ENCODE measurements around the gene EIF3CL. TPM values are rescaled to one million over a fixed set of nuclear protein-coding genes. Genes with fewer than 3 reads are reported as not detected.
A peak's percentile ranks its signal among the peaks of the same experiment; 100 is the strongest.
"Not testable (repeated sequence)": the region's sequence is repeated elsewhere in the genome, so short reads cannot be mapped to it uniquely, and the experiment has no call there.

Gene EIF3CL
- total RNA-seq, 6 experiments from 2014 or later, result 0.07 to 146 (median 19.7) TPM

- ATAC-seq; H3K4me3 ChIP-seq; H3K4me1 ChIP-seq; H3K27me3 ChIP-seq; H3K9me3 ChIP-seq; H3K27ac ChIP-seq; H3K36me3 ChIP-seq; DNase-seq; intact Hi-C loops (cut with DNase I): not testable (repeated sequence)
- no CpG with 5 or more reads among the region's 5 CpGs for WGBS (ENCODE audit: insufficient coverage, low coverage, low lambda C conversion rate, missing lambda C conversion rate)
These were observed 11.6 kb downstream of the EIF3CL start for GRCh38 chr16:28392054-28392453.

DNA sequence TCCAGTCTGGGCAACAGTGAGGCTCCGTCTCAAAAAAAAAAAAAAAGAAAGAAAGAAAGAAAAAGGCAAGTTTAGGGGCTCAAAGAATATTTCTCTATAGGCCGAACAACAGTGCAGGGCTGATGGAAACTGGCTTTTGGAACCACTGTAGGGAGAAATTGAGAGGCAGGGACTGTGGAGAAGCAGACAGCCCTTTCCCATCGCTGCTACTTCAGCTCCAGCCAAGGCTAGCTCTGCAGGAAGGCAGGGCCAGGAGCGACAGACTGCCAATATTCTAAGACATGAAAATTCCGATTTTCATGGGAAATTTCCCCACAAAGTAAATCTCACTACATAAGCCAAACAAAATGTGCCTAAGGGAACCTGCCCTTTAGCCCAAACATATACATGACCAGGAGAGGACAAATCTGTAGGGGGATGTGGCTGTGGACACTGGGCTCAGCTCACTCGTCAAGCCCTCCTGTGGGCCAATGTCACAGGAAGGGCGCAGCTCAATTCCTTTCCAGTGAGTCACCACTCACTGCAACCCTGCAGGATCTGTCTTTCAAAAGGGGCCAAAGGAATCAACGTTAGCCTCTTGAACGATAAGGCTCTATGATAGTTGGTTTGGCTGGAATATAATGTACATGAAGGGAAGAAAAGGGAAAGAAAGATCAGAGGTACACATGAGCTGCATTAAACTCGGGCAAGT lies 21.3 kb downstream of the EIF3CL start:
- intact Hi-C loops (cut with DNase I); H3K9me3 ChIP-seq; H3K27ac ChIP-seq; H3K27me3 ChIP-seq; ATAC-seq; H3K36me3 ChIP-seq; DNase-seq; H3K4me3 ChIP-seq; H3K4me1 ChIP-seq: not testable (repeated sequence)
- WGBS (ENCODE audit: insufficient coverage, low coverage, low lambda C conversion rate, missing lambda C conversion rate), result 100% methylated on average over 1 of the region's 10 CpGs

GRCh38 chr16:28377822-28378221 lies 25.8 kb downstream of the EIF3CL start:
- WGBS (ENCODE audit: insufficient coverage, low coverage, low lambda C conversion rate, missing lambda C conversion rate), result 91% methylated on average over 5 of the region's 10 CpGs
- peak in 1 of 3 donors; percentile 9 for DNase-seq
- H3K9me3 ChIP-seq; H3K4me3 ChIP-seq; ATAC-seq; intact Hi-C loops (cut with DNase I); H3K27me3 ChIP-seq; H3K36me3 ChIP-seq; H3K27ac ChIP-seq; H3K4me1 ChIP-seq: not testable (repeated sequence)

GRCh38 chr16:28377108-28377625 lies 26.5 kb downstream of the EIF3CL start:
- H3K27ac ChIP-seq; H3K4me3 ChIP-seq; H3K4me1 ChIP-seq; H3K27me3 ChIP-seq; ATAC-seq; H3K36me3 ChIP-seq; H3K9me3 ChIP-seq; intact Hi-C loops (cut with DNase I): not testable (repeated sequence)
- peak in 1 of 3 donors; percentile 30 for DNase-seq
- WGBS (ENCODE audit: insufficient coverage, low coverage, low lambda C conversion rate, missing lambda C conversion rate), result 92% methylated on average over 6 of the region's 38 CpGs

GRCh38 chr16:28375115-28375514 lies 28.5 kb downstream of the EIF3CL start:
- no CpG with 5 or more reads among the region's 8 CpGs for WGBS (ENCODE audit: insufficient coverage, low coverage, low lambda C conversion rate, missing lambda C conversion rate)
- H3K9me3 ChIP-seq; H3K27ac ChIP-seq; H3K4me1 ChIP-seq; H3K4me3 ChIP-seq; H3K36me3 ChIP-seq; intact Hi-C loops (cut with DNase I); H3K27me3 ChIP-seq: not testable (repeated sequence)
- DNase-seq, result peak in 1 of 3 donors; percentile 3
- ATAC-seq, result peak; percentile 64 to 72 (median 68)

GRCh38 chr16:28374281-28374680 lies 29.4 kb downstream of the EIF3CL start:
- no CpG with 5 or more reads among the region's 25 CpGs for WGBS (ENCODE audit: insufficient coverage, low coverage, low lambda C conversion rate, missing lambda C conversion rate)

GRCh38 chr16:28367926-28368325 lies 35.7 kb downstream of the EIF3CL start:
- H3K9me3 ChIP-seq; H3K4me1 ChIP-seq; ATAC-seq; H3K36me3 ChIP-seq; H3K4me3 ChIP-seq; H3K27me3 ChIP-seq; intact Hi-C loops (cut with DNase I); H3K27ac ChIP-seq: not testable (repeated sequence)
- peak in 1 of 3 donors; percentile 11 for DNase-seq
- no CpG with 5 or more reads among the region's 32 CpGs for whole genome bisulfite sequencing (ENCODE audit: insufficient coverage, low coverage, low lambda C conversion rate, missing lambda C conversion rate)

More at GRCh38 chr16:28374281-28374680, 29.4 kb downstream of the EIF3CL start:
- H3K4me1 ChIP-seq; DNase-seq; H3K9me3 ChIP-seq; H3K27me3 ChIP-seq; H3K4me3 ChIP-seq; H3K27ac ChIP-seq; H3K36me3 ChIP-seq; intact Hi-C loops (cut with DNase I): not testable (repeated sequence)
- ATAC-seq, result peak in 1 of 4 donors; percentile 17

DNA sequence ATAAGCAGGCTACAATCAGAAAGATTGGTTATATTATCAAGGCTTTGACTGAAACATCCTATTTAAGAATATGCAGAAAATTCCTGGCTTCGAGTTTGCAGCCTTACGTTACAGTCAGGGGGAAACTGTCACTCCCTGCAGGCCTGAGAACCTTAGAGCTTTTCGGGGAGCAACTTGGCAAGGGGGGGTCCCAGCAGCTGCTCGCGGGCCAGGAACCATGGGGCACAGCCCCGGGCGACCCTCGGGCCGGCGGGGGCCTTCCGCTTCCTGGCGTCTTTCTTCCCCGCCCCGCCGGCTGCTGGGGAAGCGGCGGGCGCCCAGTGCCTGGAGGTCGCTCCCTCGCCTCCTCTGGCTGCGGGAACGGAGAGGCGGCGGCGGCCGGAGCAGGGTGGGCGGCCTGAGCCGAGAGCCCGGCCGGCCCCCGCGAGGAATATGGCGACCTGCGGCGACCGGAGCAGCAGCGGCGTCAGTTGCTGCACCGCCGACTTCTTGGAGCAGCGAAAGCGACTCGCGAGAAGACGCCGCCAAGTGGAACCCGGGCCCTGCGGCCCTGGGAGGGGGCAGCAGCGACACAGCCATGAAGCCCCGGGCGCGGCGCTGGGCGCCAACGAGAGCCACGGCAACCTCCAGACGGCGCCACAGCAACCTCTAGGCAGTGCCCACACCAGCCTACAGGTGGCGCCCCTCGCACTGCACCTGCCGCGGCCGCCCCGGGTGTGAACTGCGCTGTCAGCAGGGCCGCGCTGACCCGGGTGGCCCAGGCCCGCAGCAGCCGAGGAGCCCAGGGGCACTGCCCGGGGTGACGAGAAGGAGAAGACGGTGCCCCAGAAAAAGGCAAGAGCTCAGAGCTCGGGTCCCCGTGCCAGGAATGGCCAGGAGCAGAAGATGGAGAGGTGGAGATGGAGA lies 39.1 kb downstream of the EIF3CL start:
- DNase-seq; H3K27me3 ChIP-seq; intact Hi-C loops (cut with DNase I): not testable (repeated sequence)

GRCh38 chr16:28363408-28363807 lies 40.2 kb downstream of the EIF3CL start, which contains the start of gene NPIPB6:
TSS of gene NPIPB6 (minus strand) at chr16:28363508. CDS start at chr16:28362822, 686 bp downstream.
- DNase-seq; H3K36me3 ChIP-seq; ATAC-seq; H3K27me3 ChIP-seq; H3K4me3 ChIP-seq; H3K4me1 ChIP-seq; H3K9me3 ChIP-seq; intact Hi-C loops (cut with DNase I); H3K27ac ChIP-seq: not testable (repeated sequence)
- WGBS (ENCODE audit: insufficient coverage, low coverage, low lambda C conversion rate, missing lambda C conversion rate), result no CpG with 5 or more reads among the region's 5 CpGs

More for the DNA sequence above, 39.1 kb downstream of the EIF3CL start:
- ATAC-seq, result peak; percentile 99 to 100 (median 99)
- H3K4me3 ChIP-seq, H3K36me3 ChIP-seq, H3K9me3 ChIP-seq, H3K27ac ChIP-seq, H3K4me1 ChIP-seq: not testable (repeated sequence)
- TF ChIP-seq CTCF (IDR thresholded peaks at IDR 0.05), result peak in 1 of 4 donors; percentile 19
- no CpG with 5 or more reads among the region's 75 CpGs for WGBS (ENCODE audit: insufficient coverage, low coverage, low lambda C conversion rate, missing lambda C conversion rate)

DNA sequence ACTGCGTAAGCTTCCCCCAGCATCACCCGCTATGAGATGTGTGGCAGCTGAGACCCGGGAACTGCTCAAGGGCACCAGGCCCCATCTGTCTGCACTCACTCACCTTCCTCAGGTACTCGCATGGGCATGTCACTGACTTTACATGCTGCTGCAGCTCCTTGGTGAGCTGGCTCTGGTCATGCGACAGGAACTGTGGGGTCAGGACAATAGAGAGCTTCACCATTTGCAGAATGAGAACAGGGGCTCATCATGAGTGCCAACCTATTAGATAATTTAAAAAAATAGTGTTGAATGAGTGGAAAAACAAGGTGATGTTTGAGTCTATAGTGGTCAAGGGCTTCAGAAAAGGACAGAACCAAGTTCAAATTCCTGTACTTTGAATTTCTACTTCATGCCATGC lies 41.0 kb downstream of the EIF3CL start:
- H3K4me3 ChIP-seq; H3K36me3 ChIP-seq; intact Hi-C loops (cut with DNase I); H3K4me1 ChIP-seq; DNase-seq; H3K9me3 ChIP-seq; ATAC-seq; H3K27ac ChIP-seq; H3K27me3 ChIP-seq: not testable (repeated sequence)
- WGBS (ENCODE audit: insufficient coverage, low coverage, low lambda C conversion rate, missing lambda C conversion rate), result 90% methylated on average over 2 of the region's 5 CpGs

Measured in right lobe of liver (tissue), 6 donors.